ENCODE results near the gene CSRNP3. TPM values are rescaled to one million over a fixed set of nuclear protein-coding genes. Genes with fewer than 3 reads are reported as not detected.

The CSRNP3 gene
- total and polyA plus RNA-seq, 10 of the 15 experiments (the other 5 are each of a cell fraction or from before 2014, with no cell fraction given), result 0.03 to 5.2 (median 0.11) TPM; not detected in 1

- no peaks in the 10 kb centered on the region for H3K27me3 ChIP-seq (replicated peaks in 1 of 2; ENCODE audit: control insufficient read depth in 2 of 2, insufficient read depth in 2 of 2, low read length in 1 of 2)
- ChIA-PET POLR2A (interaction anchor here (1.2 to 1.9 kb wide), 4 partner anchors 15 to 190 kb away, joined by 3 to 7 read pairs (median 3); no protein-coding TSS in a partner anchor), SMC1A (ENCODE audit: uncharacterized antibody, unreplicated experiment) (interaction anchor here (0.6 to 5.3 kb wide), 20 partner anchors 9 to 247 kb away, joined by 3 to 22 read pairs (median 4); no protein-coding TSS in a partner anchor), CTCF (interaction anchor here (1.0 to 1.8 kb wide), 5 partner anchors 20 to 247 kb away, joined by 3 to 6 read pairs (median 4); no protein-coding TSS in a partner anchor), RAD21 (ENCODE audit: unreplicated experiment) (interaction anchor here (1.2 to 1.9 kb wide), 7 partner anchors 13 to 69 kb away, joined by 3 to 6 read pairs (median 4); no protein-coding TSS in a partner anchor)
- no peak overlapping the region for H2AFZ ChIP-seq (ENCODE audit: control insufficient read depth, low read depth, low read length)
- TF ChIP-seq CREM (IDR thresholded peaks at IDR 0.05; ENCODE audit: low read depth) (no peak), TCF12 (IDR thresholded peaks at IDR 0.05; ENCODE audit: low read depth, low read length) (no peak), MXI1 (IDR thresholded peaks at IDR 0.05; ENCODE audit: low read depth, low read length) (no peak), NR2F1 (conservative IDR thresholded peaks at IDR 0.05) (no peak), CBX3 (IDR thresholded peaks at IDR 0.05; ENCODE audit: borderline replicate concordance, low read depth) (no peak), WRNIP1 (IDR thresholded peaks at IDR 0.05; ENCODE audit: borderline replicate concordance, low read depth, low read length) (no peak), SRF (IDR thresholded peaks at IDR 0.05; ENCODE audit: low read depth in 2 of 2, low read length in 2 of 2) (no peak), PKNOX1 (IDR thresholded peaks at IDR 0.05) (no peak), ZSCAN29 (IDR thresholded peaks at IDR 0.05) (no peak), IKZF2 (IDR thresholded peaks at IDR 0.05) (0 out of 4 replicates have a peak, but pooled peaks of 1 of the 2 experiments have one; percentile 8), FOS (IDR thresholded peaks at IDR 0.05; ENCODE audit: borderline replicate concordance, extremely low read depth, insufficient read length) (no peak), ATF7 (IDR thresholded peaks at IDR 0.05; ENCODE audit: low read depth) (0 out of 2 replicates have a peak, but pooled peaks have one; percentile 23), NBN (IDR thresholded peaks at IDR 0.05) (0 out of 2 replicates have a peak, but pooled peaks have one; percentile 34), KAT2A (conservative IDR thresholded peaks at IDR 0.05; ENCODE audit: control insufficient read depth, low read depth, low read length) (no peak), RAD51 (IDR thresholded peaks at IDR 0.05) (peak; percentile 74; the same call in 1 of the 2 replicates), FOXM1 (IDR thresholded peaks at IDR 0.05; ENCODE audit: low read depth, low read length) (no peak)
- FAIRE-seq (peak; percentile 70), DNase-seq (ENCODE audit: low read depth, low spot score) (no peak), ATAC-seq (peak; percentile 74)
- no peaks in the 10 kb centered on the region for H3K4me1 ChIP-seq (ENCODE audit: control insufficient read depth, insufficient read depth, low read length)
- H3K4me3 ChIP-seq, result no peak overlapping the region
- H3K9me3 ChIP-seq (replicated peaks; ENCODE audit: control insufficient read depth, insufficient read depth, low read length), result no peaks in the 10 kb centered on the region
- no peak overlapping the region for H3K4me2 ChIP-seq (ENCODE audit: control insufficient read depth, insufficient read depth)
- BruUV-seq (replicated peaks), result no TSS peak
- H3K36me3 ChIP-seq (ENCODE audit: control insufficient read depth in 2 of 2, insufficient read depth in 2 of 2, low read length in 1 of 2), result no peaks in the 10 kb centered on the region
- no peak overlapping the region for H3K27ac ChIP-seq (ENCODE audit: control insufficient read depth, insufficient read depth)
- 31% methylated on average over 3 of the region's 3 CpGs for WGBS (ENCODE audit: insufficient coverage, insufficient replicate concordance, low lambda C conversion rate, missing lambda C conversion rate)
- in situ Hi-C loops (cut with MboI), result no loop called here
- H3K9ac ChIP-seq (ENCODE audit: control insufficient read depth, insufficient read depth, low read length), result no peak overlapping the region
- intact Hi-C loops (cut with micrococcal nuclease; ENCODE audit: unreplicated experiment), result no loop called here
- H3K79me2 ChIP-seq (ENCODE audit: control insufficient read depth, insufficient read depth, low read length), result no peaks in the 10 kb centered on the region
- no peaks in the 10 kb centered on the region for H4K20me1 ChIP-seq (ENCODE audit: control insufficient read depth, insufficient read depth)
Observed at GRCh38 chr2:165627470-165627869, 158.0 kb downstream of the CSRNP3 start.

Data from GM12878 (cell line).